Measurements from ENCODE around the gene LPAR3. TPM values are rescaled to one million over a fixed set of nuclear protein-coding genes. Genes with fewer than 3 reads are reported as not detected.

The LPAR3 gene
- polyA plus RNA-seq, 2 of the 4 experiments (the other 2 are of a cell fraction): 0.01 to 0.08 TPM

- TF ChIP-seq JUNB (IDR thresholded peaks at IDR 0.05) (no peak), CHD2 (IDR thresholded peaks at IDR 0.05; ENCODE audit: low read length, partially characterized antibody) (no peak), ZFP36 (IDR thresholded peaks at IDR 0.05; ENCODE audit: borderline replicate concordance, partially characterized antibody) (no peak), HEYL (CRISPR knock-in tag; IDR thresholded peaks at IDR 0.05) (no peak), ZSCAN20 (CRISPR knock-in tag; IDR thresholded peaks at IDR 0.05) (no peak), POLR2AphosphoS2 (conservative IDR thresholded peaks at IDR 0.05; ENCODE audit: low read length) (no peak)
Observed at GRCh38 chr1:84773195-84773594, 119.8 kb downstream of the LPAR3 start (continued).

- ATAC-seq: peak; percentile 87 to 96
- Histone ChIP-seq H3K9me3 (no peaks in the 10 kb centered on the region), H3K4me1 (no peaks in the 10 kb centered on the region), H3K27ac (no peak overlapping the region), H3K4me3 (no peak overlapping the region), H3K4me2 (no peak overlapping the region)
- FAIRE-seq: no peak
- TF ChIP-seq HDAC2 (IDR thresholded peaks at IDR 0.05) (no peak), ZSCAN20 (CRISPR knock-in tag; IDR thresholded peaks at IDR 0.05) (no peak), CEBPB (IDR thresholded peaks at IDR 0.05) (no peak), FOSL2 (IDR thresholded peaks at IDR 0.05) (no peak), FOSL2 (CRISPR knock-in tag; IDR thresholded peaks at IDR 0.05) (no peak), RFX5 (IDR thresholded peaks at IDR 0.05) (no peak), ESRRA (IDR thresholded peaks at IDR 0.05; ENCODE audit: borderline replicate concordance, low read length) (no peak), EP300 (IDR thresholded peaks at IDR 0.05) (no peak), CHD4 (IDR thresholded peaks at IDR 0.05; ENCODE audit: borderline replicate concordance) (no peak), TP53 (CRISPR knock-in tag; IDR thresholded peaks at IDR 0.05) (no peak), USF2 (IDR thresholded peaks at IDR 0.05) (no peak), POLR2A (IDR thresholded peaks at IDR 0.05; ENCODE audit: low read length) (no peak), HOXA7 (CRISPR knock-in tag; IDR thresholded peaks at IDR 0.05) (no peak), ATOH8 (CRISPR knock-in tag; IDR thresholded peaks at IDR 0.05; ENCODE audit: low read depth) (no peak), CTCF (IDR thresholded peaks at IDR 0.05) (peak; percentile 75), ELK1 (IDR thresholded peaks at IDR 0.05; ENCODE audit: low read depth, low read length) (no peak), MYC (IDR thresholded peaks at IDR 0.05; ENCODE audit: borderline replicate concordance, low read length) (no peak), EHF (CRISPR knock-in tag; IDR thresholded peaks at IDR 0.05) (no peak), RAD21 (conservative IDR thresholded peaks at IDR 0.05 in 1 of 2, IDR thresholded peaks at IDR 0.05 in 1 of 2) (peak; percentile 81 to 85), KDM5A (IDR thresholded peaks at IDR 0.05) (no peak), SMC3 (IDR thresholded peaks at IDR 0.05) (peak; percentile 52; the same call in 2 of the 3 replicates)
- WGBS (ENCODE audit: missing lambda C conversion rate): 2% methylated on average over 6 of the region's 6 CpGs
- ChIA-PET CTCF (interaction anchor here (0.6 to 2.6 kb wide), 27 partner anchors 10 to 845 kb away, joined by 3 to 20 read pairs (median 4); partner anchors contain the start of gene CTBS), POLR2A (no interaction called here)
- peak; percentile 54 to 62 for DNase-seq (ENCODE audit: low read depth in 1 of 2, low spot score in 1 of 2)
Observed at GRCh38 chr1:84772428-84772943, 120.5 kb downstream of the LPAR3 start.
